Smooth muscle cell (in vitro differentiated cells): ENCODE results near the gene GUCY2C. TPM values are rescaled to one million over a fixed set of nuclear protein-coding genes. Genes with fewer than 3 reads are reported as not detected.
A peak's percentile ranks its signal among the peaks of the same experiment; 100 is the strongest.

Experiments
- DNase-seq: peaks from one replicate; lab custom pipeline; 2025; ENCODE audit not compliant: unreplicated experiment; lab: John Stamatoyannopoulos, UW
- H2AFZ ChIP-seq: fragments of 200-600 bp; sonication (generic); 2 replicates; pipeline ENCODE4 v1.6.0; 2016; ENCODE audit warnings: antibody characterized with exemption, low read depth, mild to moderate bottlenecking
- H3F3A ChIP-seq: fragments of 200-600 bp; sonication (generic); 2 replicates; pipeline ENCODE4 v1.6.0; 2017; ENCODE audit warnings: antibody characterized with exemption, low read depth
- H3K27ac ChIP-seq: fragments of 200-600 bp; sonication (generic); 2 replicates; pipeline ENCODE4 v1.5.1; 2016; ENCODE audit warnings: low read depth, mild to moderate bottlenecking
- H3K27me3 ChIP-seq: fragments of 200-600 bp; sonication (generic); 2 replicates; pipeline ENCODE4 v1.6.1; 2016; ENCODE audit warnings: low read depth, mild to moderate bottlenecking
- H3K36me3 ChIP-seq: fragments of 200-600 bp; sonication (generic); 2 replicates; pipeline ENCODE4 v1.5.1; 2016; ENCODE audit warnings: low read depth
- H3K4me1 ChIP-seq: fragments of 200-600 bp; sonication (generic); 2 replicates; pipeline ENCODE4 v1.5.1; 2016; ENCODE audit warnings: low read depth
- H3K4me2 ChIP-seq: fragments of 200-600 bp; sonication (generic); 2 replicates; pipeline ENCODE4 v1.6.0; 2016; ENCODE audit warnings: mild to moderate bottlenecking
- H3K4me3 ChIP-seq: fragments of 200-600 bp; sonication (generic); 2 replicates; pipeline ENCODE4 v1.5.1; 2016; ENCODE audit warnings: mild to moderate bottlenecking
- H3K79me2 ChIP-seq: fragments of 200-600 bp; sonication (generic); 2 replicates; pipeline ENCODE4 v1.6.0; 2016; ENCODE audit warnings: low read depth, mild to moderate bottlenecking
- H3K9ac ChIP-seq: fragments of 200-600 bp; sonication (generic); 2 replicates; pipeline ENCODE4 v1.6.0; 2016; ENCODE audit warnings: low read depth
- H3K9me3 ChIP-seq: fragments of 200-600 bp; sonication (generic); replicated peaks from 2 replicates; pipeline ENCODE4 v1.5.1; 2016; ENCODE audit warnings: low read depth
- H4K20me1 ChIP-seq: fragments of 200-600 bp; sonication (generic); 2 replicates; pipeline ENCODE4 v1.6.0; 2016; ENCODE audit warnings: low read depth
- CTCF ChIP-seq: fragments of 200-600 bp; sonication (generic); IDR thresholded peaks from 2 replicates; pipeline ENCODE4 v1.5.1; 2017; ENCODE audit warnings: borderline replicate concordance, mild to moderate bottlenecking, antibody characterized with exemption; ENCODE audit not compliant: insufficient read depth, poor library complexity, severe bottlenecking
- WGBS: methylation state at CpG from one replicate; pipeline ENCODE4 v1.1.7; 2016; ENCODE audit warnings: low lambda C conversion rate; 5-methylcytosine and 5-hydroxymethylcytosine counted together
- polyA plus RNA-seq: library from polyadenylated mRNA; unstranded; fragments of >200 nt; fragmentation: Nextera tagmentation; extraction: Ambion mirVana; gene quantifications from 2 replicates; pipeline ENCODE4 v1.2.1, GENCODE V29; 2016
- total RNA-seq: library from RNA; depleted of rRNA; stranded (reverse); fragments of >200 nt; gene quantifications from 2 replicates; pipeline ENCODE4 v1.2.3, GENCODE V29; 2014

GUCY2C gene
- total and polyA plus RNA-seq, 2 experiments from 2014 or later, result not detected

GRCh38 chr12:14694970-14695369 lies 1.4 kb downstream of the GUCY2C start:
- Histone ChIP-seq H3K4me2 (no peak overlapping the region), H3K27ac (no peak overlapping the region), H3K36me3 (no peaks in the 10 kb centered on the region), H4K20me1 (no peaks in the 10 kb centered on the region), H3F3A (no peaks in the 10 kb centered on the region), H3K9me3 (no peaks in the 10 kb centered on the region), H3K4me3 (peak overlapping the region; percentile 36), H2AFZ (no peak overlapping the region), H3K9ac (no peak overlapping the region), H3K27me3 (no peaks in the 10 kb centered on the region), H3K79me2 (no peaks in the 10 kb centered on the region), H3K4me1 (no peaks in the 10 kb centered on the region)
- 91% methylated on average over 3 of the region's 3 CpGs for WGBS
- TF ChIP-seq CTCF, result no peak
- DNase-seq, result no peak

GRCh38 chr12:14694145-14694714 lies 2.2 kb downstream of the GUCY2C start:
- no peaks in the 10 kb centered on the region for H4K20me1 ChIP-seq
- TF ChIP-seq CTCF, result no peak

GRCh38 chr12:14693116-14693515 lies 3.3 kb downstream of the GUCY2C start:
- H4K20me1 ChIP-seq, result no peaks in the 10 kb centered on the region
- H3K4me1 ChIP-seq, result no peaks in the 10 kb centered on the region
- H3K79me2 ChIP-seq, result no peaks in the 10 kb centered on the region
- no peaks in the 10 kb centered on the region for H3K36me3 ChIP-seq
- H3F3A ChIP-seq, result no peaks in the 10 kb centered on the region
- no peaks in the 10 kb centered on the region for H3K27me3 ChIP-seq
- no peak overlapping the region for H3K9ac ChIP-seq
- no peak overlapping the region for H3K4me2 ChIP-seq
- H3K4me3 ChIP-seq, result no peak overlapping the region
- WGBS, result 87% methylated on average over 5 of the region's 5 CpGs
- no peak for DNase-seq
- H3K9me3 ChIP-seq, result no peaks in the 10 kb centered on the region
- H3K27ac ChIP-seq, result no peak overlapping the region
- no peak overlapping the region for H2AFZ ChIP-seq
- no peak for TF ChIP-seq CTCF

More at GRCh38 chr12:14694145-14694714, 2.2 kb downstream of the GUCY2C start:
- Histone ChIP-seq H3K27me3 (no peaks in the 10 kb centered on the region), H3K9me3 (no peaks in the 10 kb centered on the region), H3K4me3 (peak overlapping the region; percentile 36), H3K4me2 (no peak overlapping the region), H2AFZ (no peak overlapping the region), H3K79me2 (no peaks in the 10 kb centered on the region), H3F3A (no peaks in the 10 kb centered on the region), H3K4me1 (no peaks in the 10 kb centered on the region), H3K9ac (no peak overlapping the region), H3K36me3 (no peaks in the 10 kb centered on the region), H3K27ac (no peak overlapping the region)
- 85% methylated on average over 3 of the region's 3 CpGs for WGBS
- no peak for DNase-seq

GRCh38 chr12:14691560-14691959 lies 4.8 kb downstream of the GUCY2C start:
- Histone ChIP-seq H3K79me2 (no peaks in the 10 kb centered on the region), H2AFZ (no peak overlapping the region), H3K4me3 (no peak overlapping the region), H3K27me3 (no peaks in the 10 kb centered on the region), H3K9ac (no peak overlapping the region), H4K20me1 (no peaks in the 10 kb centered on the region), H3K27ac (no peak overlapping the region), H3K4me2 (no peak overlapping the region), H3K4me1 (no peaks in the 10 kb centered on the region), H3F3A (no peaks in the 10 kb centered on the region), H3K36me3 (no peaks in the 10 kb centered on the region), H3K9me3 (no peaks in the 10 kb centered on the region)
- no peak for TF ChIP-seq CTCF
- DNase-seq, result no peak
